ENCODE results near the gene TMEM269. TPM values are rescaled to one million over a fixed set of nuclear protein-coding genes. Genes with fewer than 3 reads are reported as not detected.

The TMEM269 gene
- total and polyA plus RNA-seq, 9 of the 15 experiments (the other 6 are each of a cell fraction or from before 2014, with no cell fraction given), result 0.09 to 0.49 (median 0.21) TPM

DNA sequence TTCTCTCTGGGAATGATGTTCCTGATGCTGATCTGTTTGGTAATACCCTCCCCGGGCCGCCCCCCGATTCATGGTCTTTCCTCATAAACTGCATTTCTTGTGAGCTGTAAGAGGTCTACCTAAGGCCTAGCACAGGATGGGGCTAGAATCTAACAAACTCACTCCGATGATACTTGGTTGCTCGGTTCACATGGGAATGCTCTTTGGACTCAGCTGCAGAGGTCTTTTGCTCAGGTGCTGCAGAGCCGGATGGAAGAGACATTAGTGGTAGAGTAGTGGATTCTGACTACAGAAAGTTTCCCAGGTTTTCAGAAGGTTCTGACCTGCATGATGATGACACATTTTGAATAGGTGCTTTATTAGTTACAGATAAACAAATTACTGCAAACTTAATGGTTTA is 8.3 kb upstream of the TMEM269 start (continued):
- TF ChIP-seq, protein P1, sequence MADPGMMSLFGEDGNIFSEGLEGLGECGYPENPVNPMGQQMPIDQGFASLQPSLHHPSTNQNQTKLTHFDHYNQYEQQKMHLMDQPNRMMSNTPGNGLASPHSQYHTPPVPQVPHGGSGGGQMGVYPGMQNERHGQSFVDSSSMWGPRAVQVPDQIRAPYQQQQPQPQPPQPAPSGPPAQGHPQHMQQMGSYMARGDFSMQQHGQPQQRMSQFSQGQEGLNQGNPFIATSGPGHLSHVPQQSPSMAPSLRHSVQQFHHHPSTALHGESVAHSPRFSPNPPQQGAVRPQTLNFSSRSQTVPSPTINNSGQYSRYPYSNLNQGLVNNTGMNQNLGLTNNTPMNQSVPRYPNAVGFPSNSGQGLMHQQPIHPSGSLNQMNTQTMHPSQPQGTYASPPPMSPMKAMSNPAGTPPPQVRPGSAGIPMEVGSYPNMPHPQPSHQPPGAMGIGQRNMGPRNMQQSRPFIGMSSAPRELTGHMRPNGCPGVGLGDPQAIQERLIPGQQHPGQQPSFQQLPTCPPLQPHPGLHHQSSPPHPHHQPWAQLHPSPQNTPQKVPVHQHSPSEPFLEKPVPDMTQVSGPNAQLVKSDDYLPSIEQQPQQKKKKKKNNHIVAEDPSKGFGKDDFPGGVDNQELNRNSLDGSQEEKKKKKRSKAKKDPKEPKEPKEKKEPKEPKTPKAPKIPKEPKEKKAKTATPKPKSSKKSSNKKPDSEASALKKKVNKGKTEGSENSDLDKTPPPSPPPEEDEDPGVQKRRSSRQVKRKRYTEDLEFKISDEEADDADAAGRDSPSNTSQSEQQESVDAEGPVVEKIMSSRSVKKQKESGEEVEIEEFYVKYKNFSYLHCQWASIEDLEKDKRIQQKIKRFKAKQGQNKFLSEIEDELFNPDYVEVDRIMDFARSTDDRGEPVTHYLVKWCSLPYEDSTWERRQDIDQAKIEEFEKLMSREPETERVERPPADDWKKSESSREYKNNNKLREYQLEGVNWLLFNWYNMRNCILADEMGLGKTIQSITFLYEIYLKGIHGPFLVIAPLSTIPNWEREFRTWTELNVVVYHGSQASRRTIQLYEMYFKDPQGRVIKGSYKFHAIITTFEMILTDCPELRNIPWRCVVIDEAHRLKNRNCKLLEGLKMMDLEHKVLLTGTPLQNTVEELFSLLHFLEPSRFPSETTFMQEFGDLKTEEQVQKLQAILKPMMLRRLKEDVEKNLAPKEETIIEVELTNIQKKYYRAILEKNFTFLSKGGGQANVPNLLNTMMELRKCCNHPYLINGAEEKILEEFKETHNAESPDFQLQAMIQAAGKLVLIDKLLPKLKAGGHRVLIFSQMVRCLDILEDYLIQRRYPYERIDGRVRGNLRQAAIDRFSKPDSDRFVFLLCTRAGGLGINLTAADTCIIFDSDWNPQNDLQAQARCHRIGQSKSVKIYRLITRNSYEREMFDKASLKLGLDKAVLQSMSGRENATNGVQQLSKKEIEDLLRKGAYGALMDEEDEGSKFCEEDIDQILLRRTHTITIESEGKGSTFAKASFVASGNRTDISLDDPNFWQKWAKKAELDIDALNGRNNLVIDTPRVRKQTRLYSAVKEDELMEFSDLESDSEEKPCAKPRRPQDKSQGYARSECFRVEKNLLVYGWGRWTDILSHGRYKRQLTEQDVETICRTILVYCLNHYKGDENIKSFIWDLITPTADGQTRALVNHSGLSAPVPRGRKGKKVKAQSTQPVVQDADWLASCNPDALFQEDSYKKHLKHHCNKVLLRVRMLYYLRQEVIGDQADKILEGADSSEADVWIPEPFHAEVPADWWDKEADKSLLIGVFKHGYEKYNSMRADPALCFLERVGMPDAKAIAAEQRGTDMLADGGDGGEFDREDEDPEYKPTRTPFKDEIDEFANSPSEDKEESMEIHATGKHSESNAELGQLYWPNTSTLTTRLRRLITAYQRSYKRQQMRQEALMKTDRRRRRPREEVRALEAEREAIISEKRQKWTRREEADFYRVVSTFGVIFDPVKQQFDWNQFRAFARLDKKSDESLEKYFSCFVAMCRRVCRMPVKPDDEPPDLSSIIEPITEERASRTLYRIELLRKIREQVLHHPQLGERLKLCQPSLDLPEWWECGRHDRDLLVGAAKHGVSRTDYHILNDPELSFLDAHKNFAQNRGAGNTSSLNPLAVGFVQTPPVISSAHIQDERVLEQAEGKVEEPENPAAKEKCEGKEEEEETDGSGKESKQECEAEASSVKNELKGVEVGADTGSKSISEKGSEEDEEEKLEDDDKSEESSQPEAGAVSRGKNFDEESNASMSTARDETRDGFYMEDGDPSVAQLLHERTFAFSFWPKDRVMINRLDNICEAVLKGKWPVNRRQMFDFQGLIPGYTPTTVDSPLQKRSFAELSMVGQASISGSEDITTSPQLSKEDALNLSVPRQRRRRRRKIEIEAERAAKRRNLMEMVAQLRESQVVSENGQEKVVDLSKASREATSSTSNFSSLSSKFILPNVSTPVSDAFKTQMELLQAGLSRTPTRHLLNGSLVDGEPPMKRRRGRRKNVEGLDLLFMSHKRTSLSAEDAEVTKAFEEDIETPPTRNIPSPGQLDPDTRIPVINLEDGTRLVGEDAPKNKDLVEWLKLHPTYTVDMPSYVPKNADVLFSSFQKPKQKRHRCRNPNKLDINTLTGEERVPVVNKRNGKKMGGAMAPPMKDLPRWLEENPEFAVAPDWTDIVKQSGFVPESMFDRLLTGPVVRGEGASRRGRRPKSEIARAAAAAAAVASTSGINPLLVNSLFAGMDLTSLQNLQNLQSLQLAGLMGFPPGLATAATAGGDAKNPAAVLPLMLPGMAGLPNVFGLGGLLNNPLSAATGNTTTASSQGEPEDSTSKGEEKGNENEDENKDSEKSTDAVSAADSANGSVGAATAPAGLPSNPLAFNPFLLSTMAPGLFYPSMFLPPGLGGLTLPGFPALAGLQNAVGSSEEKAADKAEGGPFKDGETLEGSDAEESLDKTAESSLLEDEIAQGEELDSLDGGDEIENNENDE (IDR thresholded peaks at IDR 0.05; ENCODE audit: low read depth, low read length), result no peak
- TF ChIP-seq POLR2H (tag; IDR thresholded peaks at IDR 0.05; ENCODE audit: low read depth), result no peak
